Activated T-cell treated with anti-CD3 and anti-CD28 coated beads, Interleukin-2, amount 50 U/mL, for 72 hours (primary cell): ENCODE data around the gene LIN28B. TPM values are rescaled to one million over a fixed set of nuclear protein-coding genes. Genes with fewer than 3 reads are reported as not detected.

ENCODE experiments used
- ATAC-seq, 2 donors: fragments of 150-1000 bp; cut with Tn5 transposase; replicated peaks in 1 of 2; 2 replicates each; pipeline ENCODE4 v1.10.0; 2021; ENCODE audit warnings: moderate library complexity in 2 of 2, mild to moderate bottlenecking in 1 of 2
- DNase-seq, 2 donors: peaks; one replicate each; pipeline ENCODE4 v3.0.0; 2021 to 2022; ENCODE audit warnings: mixed read lengths in 1 of 2
- H3K27ac Mint-ChIP-seq: one replicate; pipeline ENCODE4 v1.8.0; 2022; ENCODE audit warnings: mild to moderate bottlenecking, moderate library complexity, mixed read lengths
- H3K27me3 Mint-ChIP-seq: one replicate; pipeline ENCODE4 v1.8.0; 2022; ENCODE audit warnings: low read depth, mixed read lengths
- H3K36me3 Mint-ChIP-seq, 2 donors: one replicate each; pipeline ENCODE4 v1.8.0; 2022; ENCODE audit warnings: mixed read lengths in 2 of 2, mild to moderate bottlenecking in 1 of 2; ENCODE audit not compliant: insufficient read depth in 2 of 2
- H3K4me1 Mint-ChIP-seq: one replicate; pipeline ENCODE4 v1.8.0; 2022; ENCODE audit warnings: low read depth, mixed read lengths
- H3K4me3 Mint-ChIP-seq, 2 donors: one replicate each; pipeline ENCODE4 v1.8.0; 2022; ENCODE audit warnings: mild to moderate bottlenecking in 2 of 2, mixed read lengths in 2 of 2, moderate library complexity in 2 of 2
- H3K9me3 Mint-ChIP-seq, 2 donors: one replicate each; pipeline ENCODE4 v1.8.0; 2022; ENCODE audit warnings: mixed read lengths in 2 of 2
- total RNA-seq, 2 donors: library from RNA; stranded (reverse); gene quantifications; one replicate each; pipeline ENCODE4 v1.2.3, GENCODE V29; 2022

The LIN28B gene
- total RNA-seq: not detected

- DNase-seq (no peak), ATAC-seq (no peak)
- peak within 1 kb of the TSS; percentile 66 to 75 for H3K4me3 Mint-ChIP-seq
- H3K4me1 Mint-ChIP-seq: peaks cover 29% of the 10 kb centered on the region
- H3K36me3 Mint-ChIP-seq: peaks cover 3 to 5% of the 10 kb centered on the region in 2 donors
- no peak within 1 kb of the TSS for H3K27ac Mint-ChIP-seq
- H3K9me3 Mint-ChIP-seq: peaks cover 0 to 3% of the 10 kb centered on the region in 2 donors
- H3K27me3 Mint-ChIP-seq: peaks cover 81% of the 10 kb centered on the region
These were observed at the start of gene LIN28B for GRCh38 chr6:104956731-104957294. LIN28B (plus strand) TSS chr6:104957107; CDS start chr6:104957251, 144 bp downstream.

GRCh38 chr6:104908031-104908887 lies 48.6 kb upstream of the LIN28B start:
- Mint-ChIP-seq H3K4me1 (no peaks in the 10 kb centered on the region), H3K27ac (no peak overlapping the region), H3K27me3 (peaks cover 18% of the 10 kb centered on the region), H3K36me3 (peaks cover 0 to 1% of the 10 kb centered on the region in 2 donors), H3K9me3 (peaks cover 0 to 1% of the 10 kb centered on the region in 2 donors), H3K4me3 (no peak overlapping the region)
- ATAC-seq: no peak
- DNase-seq: no peak

- DNase-seq (no peak), ATAC-seq (no peak)
- no peaks in the 10 kb centered on the region for H3K4me1 Mint-ChIP-seq
- H3K27ac Mint-ChIP-seq: no peak overlapping the region
- H3K9me3 Mint-ChIP-seq: no peaks in the 10 kb centered on the region
- H3K36me3 Mint-ChIP-seq: no peaks in the 10 kb centered on the region
- peaks cover 18% of the 10 kb centered on the region for H3K27me3 Mint-ChIP-seq
- no peak overlapping the region for H3K4me3 Mint-ChIP-seq
These were observed 47.9 kb upstream of the LIN28B start for GRCh38 chr6:104908888-104909525.

- H3K4me3 Mint-ChIP-seq: no peak overlapping the region
- peaks cover 18% of the 10 kb centered on the region for H3K27me3 Mint-ChIP-seq
- ATAC-seq: no peak
- H3K36me3 Mint-ChIP-seq: no peaks in the 10 kb centered on the region
- H3K27ac Mint-ChIP-seq: no peak overlapping the region
- no peaks in the 10 kb centered on the region for H3K9me3 Mint-ChIP-seq
- H3K4me1 Mint-ChIP-seq: no peaks in the 10 kb centered on the region
- no peak for DNase-seq
These were observed 35.0 kb upstream of the LIN28B start for GRCh38 chr6:104921896-104922295.

- H3K4me1 Mint-ChIP-seq: no peaks in the 10 kb centered on the region
- no peaks in the 10 kb centered on the region for H3K9me3 Mint-ChIP-seq
- H3K4me3 Mint-ChIP-seq: no peak overlapping the region
- no peak overlapping the region for H3K27ac Mint-ChIP-seq
- H3K27me3 Mint-ChIP-seq: no peaks in the 10 kb centered on the region
- DNase-seq (no peak), ATAC-seq (no peak)
- H3K36me3 Mint-ChIP-seq: no peaks in the 10 kb centered on the region
These were observed 28.8 kb upstream of the LIN28B start for GRCh38 chr6:104928141-104928540.

GRCh38 chr6:104929353-104929752 lies 27.6 kb upstream of the LIN28B start:
- Mint-ChIP-seq H3K4me1 (no peaks in the 10 kb centered on the region), H3K36me3 (no peaks in the 10 kb centered on the region)

GRCh38 chr6:104930939-104931338 lies 26.0 kb upstream of the LIN28B start:
- Mint-ChIP-seq H3K9me3 (no peaks in the 10 kb centered on the region), H3K27me3 (peaks cover under 1% of the 10 kb centered on the region), H3K36me3 (no peaks in the 10 kb centered on the region), H3K27ac (no peak overlapping the region), H3K4me3 (no peak overlapping the region), H3K4me1 (no peaks in the 10 kb centered on the region)
- ATAC-seq (no peak), DNase-seq (no peak)

More at GRCh38 chr6:104929353-104929752, 27.6 kb upstream of the LIN28B start:
- H3K27ac Mint-ChIP-seq: no peak overlapping the region
- no peak for DNase-seq
- ATAC-seq: no peak
- no peaks in the 10 kb centered on the region for H3K27me3 Mint-ChIP-seq
- H3K9me3 Mint-ChIP-seq: no peaks in the 10 kb centered on the region
- no peak overlapping the region for H3K4me3 Mint-ChIP-seq

- Mint-ChIP-seq H3K36me3 (peaks cover 0 to 4% of the 10 kb centered on the region in 2 donors), H3K27ac (no peak overlapping the region), H3K4me1 (peaks cover 6% of the 10 kb centered on the region), H3K9me3 (no peaks in the 10 kb centered on the region), H3K4me3 (no peak overlapping the region), H3K27me3 (peaks cover 31% of the 10 kb centered on the region)
- no peak for DNase-seq
- no peak for ATAC-seq
These were observed 20.0 kb upstream of the LIN28B start for GRCh38 chr6:104936766-104937535.

GRCh38 chr6:104940238-104940892 lies 16.5 kb upstream of the LIN28B start:
- Mint-ChIP-seq H3K9me3 (no peaks in the 10 kb centered on the region), H3K27ac (no peak overlapping the region), H3K27me3 (peaks cover 45% of the 10 kb centered on the region), H3K4me3 (peak overlapping the region; percentile 61 to 70), H3K4me1 (peaks cover 7% of the 10 kb centered on the region), H3K36me3 (peaks cover 0 to 4% of the 10 kb centered on the region in 2 donors)
- ATAC-seq (no peak), DNase-seq (no peak)

GRCh38 chr6:104940893-104941728 lies 15.8 kb upstream of the LIN28B start:
- H3K4me1 Mint-ChIP-seq: peaks cover 7% of the 10 kb centered on the region
- no peaks in the 10 kb centered on the region for H3K9me3 Mint-ChIP-seq
- peak overlapping the region; percentile 63 for H3K27ac Mint-ChIP-seq
- ATAC-seq (peak; percentile 85 to 94), DNase-seq (peak; percentile 57)
- H3K36me3 Mint-ChIP-seq: peaks cover 0 to 4% of the 10 kb centered on the region in 2 donors
- peak overlapping the region; percentile 82 to 89 for H3K4me3 Mint-ChIP-seq
- peaks cover 43% of the 10 kb centered on the region for H3K27me3 Mint-ChIP-seq

GRCh38 chr6:104941729-104942091 lies 15.2 kb upstream of the LIN28B start:
- ATAC-seq (peak in 1 of 2 donors; percentile 16), DNase-seq (no peak)
- H3K36me3 Mint-ChIP-seq: peaks cover 0 to 4% of the 10 kb centered on the region in 2 donors
- no peaks in the 10 kb centered on the region for H3K9me3 Mint-ChIP-seq
- H3K4me3 Mint-ChIP-seq: peak overlapping the region; percentile 82 to 89
- H3K27me3 Mint-ChIP-seq: peaks cover 37% of the 10 kb centered on the region
- H3K27ac Mint-ChIP-seq: peak overlapping the region; percentile 63
- H3K4me1 Mint-ChIP-seq: peaks cover 7% of the 10 kb centered on the region

GRCh38 chr6:104943781-104944180 lies 13.1 kb upstream of the LIN28B start:
- no peak for DNase-seq

More at GRCh38 chr6:104943781-104944180, 13.1 kb upstream of the LIN28B start:
- no peaks in the 10 kb centered on the region for H3K9me3 Mint-ChIP-seq
- peaks cover 7% of the 10 kb centered on the region for H3K4me1 Mint-ChIP-seq
- H3K4me3 Mint-ChIP-seq: no peak overlapping the region
- H3K27ac Mint-ChIP-seq: no peak overlapping the region
- peaks cover 34% of the 10 kb centered on the region for H3K27me3 Mint-ChIP-seq
- H3K36me3 Mint-ChIP-seq: peaks cover 0 to 4% of the 10 kb centered on the region in 2 donors
- no peak for ATAC-seq
